LoVo (cell line): ENCODE data around the gene TGM5.
A peak's percentile ranks its signal among the peaks of the same experiment; 100 is the strongest.
"Not testable (repeated sequence)": the region's sequence is repeated elsewhere in the genome, so short reads cannot be mapped to it uniquely, and the experiment has no call there.

Source experiments
- DNase-seq: peaks from one replicate; pipeline ENCODE4 v3.0.0-alpha.2; 2016; ENCODE audit warnings: low spot score

TGM5 gene

GRCh38 chr15:43275740-43276562, 9.2 kb upstream of the TGM5 start:
- DNase-seq: no peak

GRCh38 chr15:43274136-43274535, 7.4 kb upstream of the TGM5 start:
- peak; percentile 41 for DNase-seq

GRCh38 chr15:43273243-43273642, 6.5 kb upstream of the TGM5 start:
- no peak for DNase-seq

GRCh38 chr15:43271908-43272307, 5.2 kb upstream of the TGM5 start:
- DNase-seq: not testable (repeated sequence)

GRCh38 chr15:43270676-43271306, 4.1 kb upstream of the TGM5 start:
- no peak for DNase-seq

GRCh38 chr15:43270113-43270665, 3.5 kb upstream of the TGM5 start:
- DNase-seq: no peak

- DNase-seq: no peak
These were observed 1.7 kb upstream of the TGM5 start for GRCh38 chr15:43268111-43269105.

- no peak for DNase-seq
These were observed 711 bp upstream of the TGM5 start for GRCh38 chr15:43267439-43267838.

- DNase-seq: no peak
These were observed 342 bp downstream of the TGM5 start for GRCh38 chr15:43266386-43266785.

GRCh38 chr15:43260011-43260615, 6.6 kb downstream of the TGM5 start:
- no peak for DNase-seq

- DNase-seq: no peak
These were observed 7.9 kb downstream of the TGM5 start for GRCh38 chr15:43258781-43259180.

- DNase-seq: no peak
These were observed 10.4 kb downstream of the TGM5 start for GRCh38 chr15:43256341-43256740.

- no peak for DNase-seq
These were observed 11.4 kb downstream of the TGM5 start for GRCh38 chr15:43255376-43255775.

GRCh38 chr15:43253431-43254403, 13.0 kb downstream of the TGM5 start:
- DNase-seq: peak; percentile 46

- DNase-seq: no peak
These were observed 14.9 kb downstream of the TGM5 start for GRCh38 chr15:43251871-43252250.

GRCh38 chr15:43251185-43251870, 15.4 kb downstream of the TGM5 start:
- no peak for DNase-seq

- no peak for DNase-seq
These were observed 15.9 kb downstream of the TGM5 start for GRCh38 chr15:43250785-43251184.

GRCh38 chr15:43249699-43250203, 17.0 kb downstream of the TGM5 start:
- no peak for DNase-seq

GRCh38 chr15:43249236-43249635, 17.5 kb downstream of the TGM5 start:
- DNase-seq: no peak
